Fibroblast of skin of abdomen (primary cell): ENCODE results near the gene ERF. TPM values are rescaled to one million over a fixed set of nuclear protein-coding genes. Genes with fewer than 3 reads are reported as not detected.
A peak's percentile ranks its signal among the peaks of the same experiment; 100 is the strongest.

ENCODE experiments used
- DNase-seq: peaks from one replicate; pipeline ENCODE4 v3.0.0-alpha.2; 2013
- polyA plus RNA-seq, 2 experiments: library from polyadenylated mRNA; unstranded; fragments of 120-200 nt; gene quantifications; one replicate each; pipeline ENCODE4 v1.2.1, GENCODE V29; 2013; ENCODE audit not compliant: insufficient read length in 2 of 2

ERF gene
- polyA plus RNA-seq (2013, experiment 1 of 2; ENCODE audit: insufficient read length), result 64.5 TPM
- polyA plus RNA-seq (2013, experiment 2 of 2; ENCODE audit: insufficient read length), result 62.2 TPM

DNA sequence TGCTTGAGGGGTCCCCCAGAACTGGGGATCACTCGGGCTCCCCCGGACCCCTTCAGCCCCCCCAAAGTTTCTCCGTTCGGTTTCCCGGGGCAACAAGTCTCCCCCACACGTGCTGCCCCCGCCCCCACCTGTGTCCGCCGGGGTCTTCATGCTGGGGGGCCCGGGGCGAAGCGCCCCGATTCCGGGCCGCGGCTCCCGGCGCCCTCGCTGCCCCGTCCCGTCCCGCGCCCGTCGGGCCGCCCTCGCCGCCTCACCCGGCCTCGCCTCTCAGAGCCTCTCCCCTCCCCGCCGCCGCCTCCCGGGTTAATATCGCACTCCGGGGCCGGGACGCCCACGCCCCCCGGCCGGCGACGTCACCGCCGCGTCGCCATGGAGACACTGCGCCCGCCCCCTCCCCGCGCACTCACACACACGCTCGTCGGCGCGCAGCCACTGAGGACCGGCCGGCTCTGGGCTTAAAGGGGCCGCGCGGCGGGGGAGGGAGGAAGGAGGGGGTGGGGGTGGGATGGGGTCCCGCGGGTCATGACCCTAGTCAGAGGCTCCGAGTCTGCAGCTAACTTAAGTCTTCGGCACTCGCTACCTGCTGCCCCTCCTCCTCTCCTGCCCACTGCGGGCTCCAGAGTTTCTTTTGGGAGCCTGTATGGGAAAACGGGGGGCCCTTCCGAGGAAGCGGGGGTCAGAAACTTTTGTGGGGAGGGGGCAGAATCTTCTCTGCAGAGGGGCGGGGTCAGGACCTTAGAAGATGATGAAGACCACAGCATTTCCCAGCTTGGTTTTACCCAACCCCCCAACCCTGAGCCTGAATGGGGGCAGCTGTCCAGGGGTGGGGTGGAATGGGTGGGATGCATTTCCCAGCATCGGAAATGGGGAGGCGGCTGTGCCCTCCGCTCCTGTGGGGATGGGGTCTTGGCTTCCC is at the start of gene ERF:
Gene ERF, minus strand, starts transcription at position 279 of the 916 bp plus-strand sequence. Its CDS starts 129 bp downstream, at position 150.
- peak; percentile 91 for DNase-seq

DNA sequence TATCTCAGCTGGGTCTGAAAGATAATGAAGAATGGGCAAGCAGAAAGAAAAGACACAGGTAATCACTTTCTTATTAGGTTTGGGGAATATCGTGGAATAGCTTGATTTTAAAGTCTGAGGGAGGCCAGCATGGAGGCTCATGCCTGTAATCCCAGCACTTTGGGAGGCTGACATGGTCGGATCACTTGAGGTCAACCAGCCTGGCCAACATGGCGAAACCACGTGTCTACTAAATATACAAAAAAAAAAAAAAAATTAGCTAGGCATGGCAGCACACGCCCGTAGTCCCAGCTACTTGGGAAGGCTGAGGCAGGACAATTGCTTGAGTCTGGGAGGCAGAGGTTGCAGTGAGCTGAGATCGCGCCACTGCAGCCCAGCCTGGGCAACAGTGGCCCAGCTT is 48.9 kb upstream of the ERF start:
- DNase-seq, result no peak

DNA sequence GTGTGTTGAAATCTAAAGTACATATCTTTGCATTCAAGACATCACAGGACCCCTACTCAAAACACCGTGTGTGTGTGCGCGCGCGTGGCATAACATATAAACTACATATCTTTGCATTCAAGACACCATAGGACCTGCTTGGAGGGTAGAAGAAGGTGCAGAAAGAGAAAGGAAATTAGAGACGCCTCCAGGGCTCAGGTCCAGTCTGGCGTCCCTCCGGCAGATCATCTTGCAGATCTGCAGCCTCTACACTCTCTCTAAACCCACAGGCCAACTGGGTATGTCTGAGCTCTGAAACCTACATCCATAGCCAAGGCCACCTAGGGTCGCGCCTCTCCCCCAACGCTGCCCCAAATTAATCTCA is 48.2 kb upstream of the ERF start:
- DNase-seq, result no peak

DNA sequence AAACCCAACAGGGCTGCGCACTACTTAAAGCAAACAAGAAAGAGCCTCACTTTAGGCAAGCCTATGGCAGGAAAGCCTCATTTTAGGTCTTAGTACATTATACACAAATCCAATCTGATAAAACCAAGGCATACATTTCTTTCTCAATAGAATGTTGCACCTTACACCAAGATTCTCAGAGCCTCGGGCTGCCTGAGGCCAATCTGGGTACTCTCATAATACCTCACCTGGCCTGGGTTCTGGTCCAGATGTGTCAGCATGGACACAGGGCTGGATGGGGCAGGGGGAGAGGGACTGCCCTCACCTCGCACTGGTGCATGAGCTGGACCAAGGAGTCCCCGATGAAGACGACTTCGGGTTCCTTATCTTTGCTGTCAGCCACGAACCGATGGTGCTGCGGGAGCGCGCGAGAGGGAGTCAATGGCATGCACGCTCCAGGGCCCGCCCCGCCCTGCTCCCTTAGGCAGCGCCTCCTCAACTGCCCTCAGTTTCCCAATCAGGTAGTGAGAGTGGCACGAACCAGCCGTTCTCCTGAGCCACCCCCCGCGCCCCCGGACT is 46.8 kb upstream of the ERF start, which contains the start of gene PRR19:
Gene PRR19, plus strand, starts transcription at position 487 of the 558 bp plus-strand sequence. CDS start 7,453 bp downstream, outside the sequence.
- no peak for DNase-seq

DNA sequence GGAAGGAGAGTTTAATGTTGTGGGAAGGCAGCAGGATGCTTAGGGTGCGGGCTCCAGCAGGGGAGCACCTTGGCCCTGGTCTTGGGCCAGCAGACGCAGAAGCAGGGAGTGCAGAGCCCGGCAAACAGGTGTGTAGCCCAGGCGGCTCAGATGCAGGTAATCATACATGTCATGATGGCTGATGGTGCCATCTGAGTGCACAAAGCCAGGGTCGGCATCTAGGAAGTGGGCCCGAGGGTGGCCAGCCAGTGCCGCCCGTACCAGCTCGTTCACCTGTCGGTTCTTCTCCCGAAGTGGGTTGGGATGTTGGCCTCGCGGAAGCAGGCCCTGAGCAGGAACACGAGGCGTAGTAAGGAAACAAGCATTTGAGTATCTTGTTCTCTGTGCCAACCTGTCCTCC is 42.1 kb upstream of the ERF start:
- no peak for DNase-seq

DNA sequence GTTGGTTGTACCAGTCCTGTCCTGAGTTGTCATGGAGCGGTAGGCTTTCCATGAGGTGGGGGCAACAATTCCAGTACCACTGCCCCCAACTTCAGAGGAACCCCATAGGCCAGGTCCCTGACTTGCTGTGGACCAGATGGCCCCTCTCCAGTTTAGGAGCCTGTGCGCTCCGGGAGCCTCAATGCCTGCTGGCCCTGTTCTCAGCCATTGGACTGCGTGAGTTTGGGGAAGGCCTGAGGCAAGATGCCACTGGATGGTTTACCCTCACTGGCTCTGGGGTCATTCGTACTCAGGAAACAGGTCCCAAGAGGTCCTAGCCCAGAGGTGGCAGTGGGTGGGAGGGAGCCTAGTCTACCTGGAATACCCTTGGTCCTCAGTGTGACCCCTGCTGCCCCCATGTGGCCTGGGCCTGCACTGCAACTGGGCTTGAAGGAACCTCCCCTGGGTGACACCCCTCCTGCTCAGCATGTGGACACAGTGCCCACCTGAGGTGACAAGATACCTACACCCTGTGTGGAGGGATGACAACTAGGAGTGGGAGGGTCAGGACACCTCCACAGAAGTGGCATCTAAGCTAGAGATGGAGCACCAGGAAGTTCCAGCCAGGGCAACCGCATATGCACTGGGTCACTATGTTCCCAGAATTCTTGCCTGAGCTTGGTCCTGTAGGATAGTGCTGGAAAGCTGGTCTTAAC is 41.0 kb upstream of the ERF start:
- peak; percentile 54 for DNase-seq

DNA sequence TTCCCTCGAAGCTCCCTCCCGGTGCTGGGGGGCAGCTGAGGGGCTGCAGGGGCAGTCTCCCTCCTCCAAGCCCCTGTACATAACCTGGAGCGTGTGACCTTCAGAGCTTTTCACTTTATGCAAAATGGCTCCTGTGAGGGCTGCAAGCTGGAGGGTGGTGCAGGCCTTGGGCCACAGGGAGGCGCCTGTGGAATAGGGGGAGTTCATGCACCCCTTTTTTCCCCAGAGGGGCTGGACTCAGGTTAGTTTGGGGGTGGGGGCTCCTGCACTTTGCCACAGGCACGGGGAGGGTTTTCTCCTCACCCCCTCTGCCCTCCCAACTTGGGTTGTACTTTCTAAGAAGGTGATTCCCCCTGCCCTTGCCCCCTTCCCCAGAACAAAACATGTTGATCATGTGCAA is 40.4 kb upstream of the ERF start:
- no peak for DNase-seq

DNA sequence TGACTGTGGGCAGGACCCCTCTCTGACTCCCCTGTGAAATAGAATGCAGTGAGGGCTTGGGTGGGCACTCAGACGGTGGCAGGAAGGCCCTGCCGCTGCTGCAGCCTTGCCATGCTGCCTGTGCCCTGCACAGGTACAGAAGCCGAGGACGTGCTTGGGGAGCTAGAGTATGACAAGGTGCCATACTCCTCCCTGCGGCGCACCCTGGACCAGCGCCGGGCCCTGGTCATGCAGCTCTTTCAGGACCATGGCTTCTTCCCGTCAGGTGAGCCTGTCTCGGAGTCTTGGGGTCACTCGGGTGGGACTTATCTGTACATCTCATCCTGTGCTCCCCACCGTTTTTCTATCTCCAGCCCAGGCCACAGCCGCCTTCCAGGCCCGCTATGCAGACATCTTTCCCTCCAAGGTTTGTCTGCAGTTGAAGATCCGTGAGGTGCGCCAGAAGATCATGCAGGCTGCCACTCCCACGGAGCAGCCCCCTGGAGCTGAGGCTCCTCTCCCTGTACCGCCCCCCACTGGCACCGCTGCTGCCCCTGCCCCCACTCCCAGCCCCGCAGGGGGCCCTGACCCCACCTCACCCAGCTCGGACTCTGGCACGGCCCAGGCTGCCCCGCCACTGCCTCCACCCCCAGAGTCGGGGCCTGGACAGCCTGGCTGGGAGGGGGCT is 39.7 kb upstream of the ERF start:
- DNase-seq, result no peak

DNA sequence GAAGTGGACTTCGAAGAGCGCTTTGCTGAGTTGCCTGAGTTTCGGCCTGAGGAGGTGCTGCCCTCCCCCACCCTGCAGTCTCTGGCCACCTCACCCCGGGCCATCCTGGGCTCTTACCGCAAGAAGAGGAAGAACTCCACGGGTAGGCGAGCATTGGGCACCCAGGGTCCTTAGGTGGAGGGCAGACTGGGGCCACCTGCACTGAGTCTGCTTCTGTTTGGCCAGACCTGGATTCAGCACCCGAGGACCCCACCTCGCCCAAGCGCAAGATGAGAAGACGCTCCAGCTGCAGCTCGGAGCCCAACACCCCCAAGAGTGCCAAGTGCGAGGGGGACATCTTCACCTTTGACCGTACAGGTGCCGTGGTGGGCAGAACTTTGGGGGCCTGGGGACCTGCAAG is 39.0 kb upstream of the ERF start:
- no peak for DNase-seq

DNA sequence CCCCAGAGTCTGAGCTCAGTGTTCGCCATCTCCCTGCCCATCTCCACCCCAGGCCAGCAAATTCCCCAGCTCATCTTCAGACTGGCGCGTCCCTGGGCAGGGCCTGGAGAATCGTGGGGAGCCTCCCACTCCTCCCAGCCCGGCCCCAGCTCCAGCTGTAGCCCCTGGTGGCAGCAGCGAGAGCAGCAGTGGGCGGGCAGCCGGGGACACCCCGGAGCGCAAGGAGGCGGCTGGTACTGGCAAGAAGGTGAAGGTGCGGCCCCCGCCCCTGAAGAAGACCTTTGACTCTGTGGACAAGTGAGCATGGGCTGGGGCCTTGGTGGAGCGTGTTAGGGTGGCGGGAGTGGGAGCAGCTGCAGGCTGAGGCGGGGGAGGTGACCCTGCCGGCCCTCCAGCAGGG is 38.6 kb upstream of the ERF start:
- DNase-seq, result no peak

DNA sequence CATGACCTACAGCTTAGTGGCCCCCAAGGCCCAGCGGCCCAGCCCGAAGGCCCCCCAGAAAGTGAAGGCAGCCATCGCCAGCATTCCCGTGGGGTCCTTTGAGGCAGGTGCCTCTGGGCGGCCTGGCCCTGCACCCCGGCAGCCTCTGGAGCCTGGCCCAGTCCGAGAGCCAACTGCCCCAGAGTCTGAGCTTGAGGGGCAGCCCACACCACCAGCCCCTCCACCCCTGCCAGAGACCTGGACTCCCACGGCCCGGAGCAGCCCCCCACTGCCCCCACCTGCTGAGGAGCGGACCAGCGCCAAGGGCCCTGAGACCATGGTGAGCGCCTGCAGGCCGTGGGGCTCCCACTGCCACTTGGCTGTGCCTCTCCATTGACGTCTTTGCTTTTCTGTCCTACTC is 38.0 kb upstream of the ERF start:
- no peak for DNase-seq

DNA sequence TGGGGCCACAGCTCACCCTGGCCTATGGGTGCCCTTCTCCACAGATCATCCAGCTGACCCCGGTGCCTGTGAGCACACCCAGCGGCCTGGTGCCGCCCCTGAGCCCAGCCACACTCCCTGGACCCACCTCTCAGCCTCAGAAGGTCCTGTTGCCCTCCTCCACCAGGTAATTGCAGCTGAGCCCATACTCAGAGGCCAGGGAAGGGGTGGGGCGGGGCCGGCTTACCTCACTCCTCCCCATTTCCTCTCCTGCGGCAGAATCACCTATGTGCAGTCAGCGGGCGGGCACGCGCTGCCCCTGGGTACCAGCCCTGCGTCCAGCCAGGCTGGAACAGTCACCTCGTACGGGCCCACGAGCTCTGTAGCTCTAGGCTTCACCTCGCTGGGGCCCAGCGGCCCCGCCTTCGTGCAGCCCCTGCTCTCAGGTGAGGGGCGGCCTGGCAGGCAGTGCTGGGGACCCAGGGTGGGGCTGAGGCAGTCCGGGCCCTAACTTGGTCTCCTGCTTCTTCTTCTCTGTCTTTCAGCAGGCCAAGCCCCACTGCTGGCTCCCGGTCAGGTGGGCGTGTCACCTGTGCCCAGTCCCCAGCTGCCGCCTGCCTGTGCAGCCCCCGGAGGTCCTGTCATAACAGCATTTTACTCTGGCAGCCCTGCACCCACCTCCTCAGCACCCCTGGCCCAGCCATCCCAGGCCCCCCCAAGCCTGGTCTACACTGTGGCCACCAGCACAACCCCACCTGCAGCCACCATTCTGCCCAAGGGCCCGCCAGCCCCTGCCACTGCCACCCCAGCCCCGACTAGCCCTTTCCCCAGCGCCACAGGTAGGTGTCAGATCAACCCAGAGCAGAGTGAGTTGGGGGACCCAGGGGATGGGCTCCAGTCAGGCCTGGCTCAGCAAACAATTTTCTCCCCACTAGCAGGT is 37.4 kb upstream of the ERF start:
- no peak for DNase-seq

DNA sequence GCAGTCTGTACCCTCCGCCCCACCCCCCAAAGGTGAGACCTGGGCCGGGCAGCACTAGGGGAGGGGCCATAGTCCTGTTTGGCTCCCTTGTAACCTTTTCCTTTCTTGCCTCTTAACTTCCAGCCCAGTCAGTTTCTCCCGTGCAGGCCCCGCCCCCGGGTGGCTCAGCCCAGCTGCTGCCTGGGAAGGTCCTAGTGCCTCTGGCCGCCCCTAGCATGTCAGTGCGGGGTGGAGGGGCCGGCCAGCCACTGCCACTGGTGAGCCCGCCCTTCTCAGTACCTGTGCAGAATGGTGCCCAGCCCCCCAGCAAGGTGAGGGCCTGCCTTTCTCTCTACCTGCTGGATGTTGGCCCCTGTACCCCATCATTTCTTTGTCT is 36.5 kb upstream of the ERF start:
- no peak for DNase-seq

DNA sequence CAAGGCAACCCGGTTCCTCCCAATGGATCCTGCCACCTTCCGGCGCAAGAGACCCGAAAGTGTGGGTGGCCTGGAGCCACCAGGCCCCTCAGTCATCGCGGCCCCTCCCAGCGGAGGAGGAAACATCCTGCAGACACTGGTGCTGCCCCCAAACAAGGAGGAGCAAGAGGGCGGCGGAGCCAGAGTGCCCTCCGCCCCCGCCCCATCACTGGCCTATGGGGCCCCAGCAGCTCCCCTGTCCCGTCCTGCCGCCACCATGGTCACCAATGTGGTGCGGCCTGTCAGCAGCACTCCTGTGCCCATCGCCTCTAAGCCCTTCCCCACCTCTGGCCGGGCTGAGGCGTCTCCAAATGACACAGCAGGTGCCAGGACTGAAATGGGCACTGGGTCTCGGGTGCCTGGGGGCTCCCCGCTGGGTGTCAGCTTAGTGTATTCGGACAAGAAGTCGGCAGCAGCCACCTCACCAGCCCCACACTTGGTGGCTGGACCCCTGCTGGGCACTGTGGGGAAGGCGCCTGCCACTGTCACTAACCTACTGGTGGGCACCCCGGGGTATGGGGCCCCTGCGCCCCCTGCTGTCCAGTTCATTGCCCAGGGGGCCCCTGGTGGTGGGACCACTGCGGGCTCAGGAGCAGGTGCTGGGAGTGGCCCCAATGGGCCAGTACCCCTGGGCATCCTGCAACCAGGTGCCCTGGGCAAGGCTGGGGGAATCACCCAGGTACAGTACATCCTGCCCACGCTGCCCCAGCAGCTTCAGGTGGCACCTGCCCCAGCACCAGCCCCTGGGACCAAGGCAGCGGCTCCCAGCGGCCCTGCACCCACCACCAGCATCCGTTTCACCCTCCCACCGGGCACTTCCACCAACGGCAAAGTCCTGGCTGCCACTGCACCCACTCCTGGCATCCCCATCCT is 35.9 kb upstream of the ERF start:
- peak; percentile 23 for DNase-seq

DNA sequence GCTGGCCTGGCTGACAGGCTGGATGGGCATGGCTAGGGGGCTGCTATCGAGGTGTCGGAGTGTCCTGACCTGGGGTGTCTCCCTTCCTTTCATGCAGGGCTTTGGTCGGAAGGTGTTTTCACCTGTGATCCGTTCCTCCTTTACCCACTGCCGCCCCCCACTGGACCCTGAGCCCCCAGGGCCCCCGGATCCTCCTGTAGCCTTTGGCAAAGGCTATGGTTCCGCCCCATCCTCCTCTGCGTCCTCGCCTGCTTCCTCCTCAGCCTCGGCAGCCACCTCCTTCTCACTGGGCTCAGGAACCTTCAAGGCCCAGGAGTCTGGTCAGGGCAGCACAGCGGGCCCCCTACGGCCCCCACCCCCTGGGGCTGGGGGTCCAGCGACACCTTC is 35.2 kb upstream of the ERF start:
- no peak for DNase-seq

DNA sequence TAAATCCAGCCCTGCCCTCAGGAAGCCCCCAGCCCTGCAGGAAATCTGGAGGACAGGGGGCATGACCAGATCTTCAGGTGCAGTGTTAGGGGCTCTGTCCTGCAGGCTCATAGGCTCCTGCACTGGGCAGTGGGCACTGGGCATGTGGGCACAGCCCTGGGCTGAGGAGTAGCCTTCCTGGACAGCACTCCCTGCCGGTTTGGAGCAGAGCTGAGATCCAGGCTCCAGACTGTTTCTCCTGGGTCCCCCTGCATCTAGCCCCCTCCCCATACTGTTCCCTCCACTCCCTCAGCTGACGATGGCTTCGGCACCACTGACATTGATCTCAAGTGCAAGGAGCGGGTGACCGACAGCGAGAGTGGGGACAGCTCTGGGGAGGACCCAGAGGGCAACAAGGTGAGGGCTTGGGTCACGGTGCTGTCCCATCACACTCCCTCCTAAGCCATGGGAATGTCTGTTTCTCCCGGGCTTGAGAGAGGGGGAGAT is 34.7 kb upstream of the ERF start:
- DNase-seq, result no peak

DNA sequence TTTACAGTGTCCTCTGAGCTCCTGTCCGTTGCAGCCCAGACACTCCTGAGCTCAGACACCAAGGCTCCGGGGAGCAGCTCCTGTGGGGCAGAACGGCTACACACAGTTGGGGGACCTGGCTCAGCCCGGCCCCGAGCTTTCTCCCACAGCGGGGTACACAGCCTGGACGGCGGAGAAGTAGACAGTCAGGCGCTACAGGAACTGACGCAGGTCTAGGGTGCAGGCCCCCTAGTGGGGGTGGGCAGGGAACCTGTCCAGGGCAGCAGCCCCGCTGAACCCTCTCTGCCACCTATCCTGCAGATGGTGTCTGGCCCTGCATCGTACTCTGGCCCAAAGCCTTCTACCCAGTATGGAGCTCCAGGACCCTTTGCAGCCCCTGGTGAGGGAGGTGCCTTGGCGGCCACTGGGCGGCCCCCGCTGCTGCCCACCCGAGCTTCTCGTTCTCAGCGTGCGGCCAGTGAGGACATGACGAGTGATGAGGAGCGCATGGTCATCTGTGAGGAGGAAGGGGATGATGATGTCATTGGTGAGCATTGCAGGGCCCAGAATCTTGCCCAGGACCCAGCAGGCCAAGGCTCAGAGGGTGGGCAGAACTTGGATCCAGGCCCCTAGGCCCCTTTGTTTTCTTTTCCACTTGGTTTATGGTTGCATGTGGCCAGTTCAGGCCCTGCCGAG is 34.1 kb upstream of the ERF start:
- no peak for DNase-seq

DNA sequence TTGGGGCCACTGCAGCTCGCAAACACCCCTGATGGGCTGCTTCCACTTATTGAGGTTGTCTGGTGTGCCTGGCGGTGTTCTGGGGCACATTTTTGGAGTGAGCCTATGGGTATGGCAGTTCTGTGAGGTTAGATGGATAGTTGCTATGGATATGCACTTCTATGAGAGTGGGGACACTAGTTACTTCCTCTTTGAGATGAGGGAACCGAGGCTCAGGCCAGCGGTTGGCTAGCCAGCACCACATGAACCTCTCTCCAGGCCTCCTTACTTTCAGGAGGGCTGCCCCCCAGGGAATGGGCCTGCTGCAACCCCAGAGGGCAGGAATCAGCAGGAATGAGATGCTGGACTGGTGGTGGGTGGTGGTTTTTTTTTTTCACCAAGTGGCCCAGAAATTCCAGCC is 33.5 kb upstream of the ERF start:
- DNase-seq, result no peak

DNA sequence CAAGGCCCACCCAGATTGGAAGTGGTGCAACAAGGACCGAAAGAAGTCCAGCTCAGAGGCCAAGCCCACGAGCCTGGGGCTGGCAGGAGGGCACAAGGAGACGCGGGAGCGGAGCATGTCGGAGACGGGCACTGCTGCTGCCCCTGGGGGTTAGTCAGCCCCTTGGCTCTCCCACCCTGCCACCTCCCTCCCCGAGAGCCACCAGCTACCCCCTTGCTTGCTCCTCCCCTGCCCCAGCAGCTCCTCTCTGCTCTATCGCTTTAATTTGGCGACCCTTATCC is 32.8 kb upstream of the ERF start:
- no peak for DNase-seq
